IPS-18c (cell line): ENCODE results near the gene NAP1L4.
"Not testable (repeated sequence)": the region's sequence is repeated elsewhere in the genome, so short reads cannot be mapped to it uniquely, and the experiment has no call there.

Experiments
- H3K4me3 ChIP-seq: 2 replicates; pipeline ENCODE4 v1.7.0; 2013; ENCODE audit warnings: low read depth, mild to moderate bottlenecking, low read length, moderate library complexity; ENCODE audit not compliant: insufficient read depth
- H3K9me3 ChIP-seq: one replicate; pipeline ENCODE4 v1.6.1; 2013; ENCODE audit warnings: mild to moderate bottlenecking, low read length, moderate library complexity; ENCODE audit not compliant: control insufficient read depth, insufficient read depth

The NAP1L4 gene

DNA sequence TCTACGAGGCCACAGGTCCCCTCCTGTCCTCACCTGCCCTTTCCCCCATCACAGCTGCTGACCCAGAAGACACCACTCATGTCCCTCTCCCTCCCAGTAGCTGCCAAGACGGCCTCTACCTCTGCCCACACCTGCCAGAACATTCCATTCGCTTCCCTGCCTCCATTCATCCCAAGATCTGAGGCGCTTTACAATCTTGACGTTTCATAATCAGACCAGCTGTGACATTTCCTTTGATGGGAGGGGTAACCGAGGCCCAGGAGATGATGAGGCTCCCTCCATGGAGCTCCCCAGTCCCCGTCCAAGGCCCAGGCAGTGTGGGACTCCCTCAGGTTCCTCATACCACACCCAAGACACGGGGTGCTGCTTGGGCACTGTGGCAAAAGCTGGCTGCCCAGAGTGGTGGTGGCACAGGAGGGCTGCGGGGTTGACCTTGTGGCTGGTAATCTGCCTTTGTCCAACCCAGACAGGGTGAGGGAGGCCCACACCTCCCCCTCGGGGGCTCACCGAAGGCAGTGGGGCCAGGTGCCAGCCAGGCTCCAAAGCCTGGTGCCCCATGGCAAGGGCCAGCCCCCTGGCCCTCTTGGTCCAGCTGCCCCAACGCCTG, 80.2 kb downstream of the NAP1L4 start:
- Histone ChIP-seq H3K9me3 (no peaks in the 10 kb centered on the region), H3K4me3 (no peak overlapping the region)

- H3K9me3 ChIP-seq: no peaks in the 10 kb centered on the region
- no peak overlapping the region for H3K4me3 ChIP-seq
Observed at GRCh38 chr11:2911088-2911784, 80.9 kb downstream of the NAP1L4 start.

- H3K9me3 ChIP-seq: no peaks in the 10 kb centered on the region
- H3K4me3 ChIP-seq: no peak overlapping the region
Observed at GRCh38 chr11:2910401-2910955, 81.7 kb downstream of the NAP1L4 start.

GRCh38 chr11:2909133-2909902, 82.8 kb downstream of the NAP1L4 start:
- H3K9me3 ChIP-seq: peaks cover 2% of the 10 kb centered on the region
- no peak overlapping the region for H3K4me3 ChIP-seq

DNA sequence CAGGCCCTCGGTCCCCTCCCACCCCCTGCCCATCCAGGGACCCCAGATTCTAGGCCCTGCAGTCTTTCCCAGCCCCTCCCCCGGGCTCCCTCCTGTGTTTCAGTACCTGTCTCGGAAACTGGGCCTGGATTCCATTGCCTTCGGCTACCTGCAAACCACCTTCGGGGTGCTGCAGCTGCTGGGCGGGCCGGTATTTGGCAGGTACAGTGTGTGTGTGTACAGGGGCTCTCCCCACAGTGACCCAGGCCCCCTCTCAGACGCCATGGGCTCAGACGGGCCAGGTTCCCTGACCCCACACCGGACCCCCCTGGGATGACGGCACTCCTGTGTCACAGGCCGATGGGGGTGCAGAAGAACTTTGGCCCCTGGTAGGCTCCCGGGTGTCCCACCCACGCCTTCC, 84.0 kb downstream of the NAP1L4 start:
- Histone ChIP-seq H3K9me3 (peaks cover 2% of the 10 kb centered on the region), H3K4me3 (no peak overlapping the region)

GRCh38 chr11:2905299-2905698, 86.8 kb downstream of the NAP1L4 start:
- not testable (repeated sequence) for H3K9me3 ChIP-seq, H3K4me3 ChIP-seq

DNA sequence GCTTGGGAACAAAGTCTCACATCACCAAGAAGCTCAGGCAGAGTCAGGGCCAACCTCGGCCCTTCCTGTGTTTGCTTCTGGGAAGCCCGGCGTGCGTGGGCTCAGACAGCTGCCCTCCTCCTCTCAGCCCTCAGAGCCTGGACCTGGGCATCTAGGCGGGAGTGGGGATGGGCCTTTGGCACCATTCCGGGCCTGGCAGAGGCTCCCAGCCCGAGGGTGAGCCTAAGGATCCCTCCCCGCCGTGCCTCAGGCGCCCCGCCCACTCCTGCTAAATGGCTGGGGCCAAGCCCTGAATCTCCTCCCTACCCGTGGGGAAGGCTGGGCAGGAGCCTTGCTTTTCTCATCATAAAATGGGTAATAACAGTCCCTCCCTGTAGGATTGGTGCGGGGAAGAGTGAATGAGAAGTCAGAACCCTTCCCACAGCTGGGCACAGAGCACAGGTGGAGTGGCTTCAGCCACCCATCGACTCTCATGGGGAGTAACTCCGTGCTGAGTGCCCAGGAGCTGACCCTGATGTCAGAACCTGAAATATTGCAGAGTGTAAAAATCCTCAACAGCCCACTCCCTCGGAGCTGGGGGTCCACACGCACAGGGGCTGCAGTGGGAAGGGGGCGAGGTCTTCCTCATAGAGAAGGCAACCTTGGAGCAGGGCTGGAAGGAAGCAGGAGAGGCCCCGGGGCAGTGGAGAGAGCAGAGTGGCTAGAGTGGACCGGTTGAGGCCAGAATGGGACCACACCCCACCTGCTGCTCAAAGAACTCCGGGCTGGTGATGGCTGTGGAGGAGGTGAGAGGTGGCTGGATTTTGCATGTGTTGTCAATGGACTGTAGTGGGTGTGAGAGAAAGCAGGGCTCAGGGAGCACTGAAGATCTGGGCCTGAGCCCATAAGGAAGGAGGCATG, 87.7 kb downstream of the NAP1L4 start:
- no peak overlapping the region for H3K4me3 ChIP-seq
- peaks cover 2% of the 10 kb centered on the region for H3K9me3 ChIP-seq

GRCh38 chr11:2903672-2904011, 88.5 kb downstream of the NAP1L4 start:
- Histone ChIP-seq H3K9me3 (peaks cover 2% of the 10 kb centered on the region), H3K4me3 (no peak overlapping the region)

GRCh38 chr11:2902784-2903671, 89.1 kb downstream of the NAP1L4 start:
- peaks cover 2% of the 10 kb centered on the region for H3K9me3 ChIP-seq
- peak overlapping the region; percentile 71 for H3K4me3 ChIP-seq

GRCh38 chr11:2901854-2902783, 90.0 kb downstream of the NAP1L4 start:
- peak overlapping the region; percentile 71 for H3K4me3 ChIP-seq
- peaks cover 2% of the 10 kb centered on the region for H3K9me3 ChIP-seq

GRCh38 chr11:2901196-2901796, 90.8 kb downstream of the NAP1L4 start:
- peaks cover 2% of the 10 kb centered on the region for H3K9me3 ChIP-seq
- peak overlapping the region; percentile 71; the same call in 1 of the 2 replicates for H3K4me3 ChIP-seq

DNA sequence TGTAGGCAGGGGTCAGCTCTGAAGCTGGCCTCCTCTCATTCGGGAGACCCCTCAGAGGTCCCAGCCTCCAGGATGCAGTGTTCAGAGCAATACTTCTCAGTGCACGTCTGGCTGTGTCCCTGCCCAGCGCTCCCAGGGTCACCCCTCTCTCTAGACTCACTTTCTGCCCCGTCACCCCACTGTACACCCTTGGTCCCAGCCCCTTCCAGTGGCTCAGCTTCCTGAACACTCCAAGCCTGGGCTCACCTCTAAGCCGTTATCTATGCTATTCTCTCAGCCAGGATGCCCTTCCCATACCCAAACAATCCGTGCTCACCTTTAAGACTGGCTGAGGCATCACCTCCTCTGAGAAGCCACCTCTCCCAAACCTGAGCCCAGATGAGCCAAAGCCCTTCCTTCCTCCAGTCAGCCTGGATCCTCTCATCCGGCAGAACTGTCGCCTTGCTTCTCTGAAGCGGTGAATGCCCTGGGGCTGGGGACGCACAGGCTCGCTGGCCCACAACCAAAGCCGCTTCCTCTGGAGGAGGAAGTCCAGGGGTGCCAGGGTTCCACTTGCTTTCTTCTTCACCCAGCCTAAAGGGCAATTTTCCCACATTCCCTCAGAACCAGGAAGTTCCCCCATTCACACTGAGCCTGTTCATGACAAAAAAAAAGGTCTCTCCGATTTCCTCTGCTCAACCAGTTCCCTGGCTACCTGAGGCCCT, 92.9 kb downstream of the NAP1L4 start:
- Histone ChIP-seq H3K4me3 (no peak overlapping the region), H3K9me3 (no peaks in the 10 kb centered on the region)

- Histone ChIP-seq H3K4me3 (no peak overlapping the region), H3K9me3 (peaks cover 3% of the 10 kb centered on the region)
Observed at GRCh38 chr11:2898366-2899079, 93.6 kb downstream of the NAP1L4 start.

GRCh38 chr11:2897048-2897447, 95.1 kb downstream of the NAP1L4 start:
- Histone ChIP-seq H3K4me3 (no peak overlapping the region), H3K9me3 (peaks cover 3% of the 10 kb centered on the region)
